Peyer's patch (tissue), 4 donors: ENCODE results near the gene CAMSAP1.

Experiments
- POLR2A ChIP-seq, 2 donors: fragments of 450-650 bp; IDR thresholded peaks; one replicate each; pipeline ENCODE4 v1.5.1; 2017; ENCODE audit warnings: antibody characterized with exemption in 2 of 2, mild to moderate bottlenecking in 2 of 2, moderate library complexity in 2 of 2
- TF ChIP-seq, protein P1 (sequence below), 6 experiments: fragments of 450-650 bp in 4 of 6; fragments of 200-600 bp in 2 of 6; sonication (generic) in 1 of 6; IDR thresholded peaks; one replicate each; pipeline ENCODE4 v1.5.1; 2017 to 2019; ENCODE audit warnings: antibody characterized with exemption in 6 of 6, mild to moderate bottlenecking in 3 of 6, moderate library complexity in 1 of 6

DNA sequence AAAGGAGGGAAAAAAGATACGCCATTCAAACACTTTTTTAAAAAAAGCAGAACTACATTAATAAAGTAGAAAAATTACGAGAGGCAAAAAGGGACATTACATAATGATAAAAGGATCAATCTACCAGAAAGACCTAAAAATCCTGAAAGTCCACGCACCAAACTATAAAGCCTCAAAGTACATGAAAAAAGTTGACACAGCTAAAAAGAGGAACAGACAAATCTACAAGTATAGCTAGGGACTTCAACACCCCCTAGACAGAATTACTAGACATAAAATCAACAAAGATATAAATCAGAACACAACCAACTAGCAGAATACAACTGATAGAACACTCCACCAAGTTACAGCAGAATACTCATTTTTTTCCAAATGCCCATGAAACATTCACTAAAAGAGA lies 11.1 kb downstream of the CAMSAP1 start:
- TF ChIP-seq, protein P1, sequence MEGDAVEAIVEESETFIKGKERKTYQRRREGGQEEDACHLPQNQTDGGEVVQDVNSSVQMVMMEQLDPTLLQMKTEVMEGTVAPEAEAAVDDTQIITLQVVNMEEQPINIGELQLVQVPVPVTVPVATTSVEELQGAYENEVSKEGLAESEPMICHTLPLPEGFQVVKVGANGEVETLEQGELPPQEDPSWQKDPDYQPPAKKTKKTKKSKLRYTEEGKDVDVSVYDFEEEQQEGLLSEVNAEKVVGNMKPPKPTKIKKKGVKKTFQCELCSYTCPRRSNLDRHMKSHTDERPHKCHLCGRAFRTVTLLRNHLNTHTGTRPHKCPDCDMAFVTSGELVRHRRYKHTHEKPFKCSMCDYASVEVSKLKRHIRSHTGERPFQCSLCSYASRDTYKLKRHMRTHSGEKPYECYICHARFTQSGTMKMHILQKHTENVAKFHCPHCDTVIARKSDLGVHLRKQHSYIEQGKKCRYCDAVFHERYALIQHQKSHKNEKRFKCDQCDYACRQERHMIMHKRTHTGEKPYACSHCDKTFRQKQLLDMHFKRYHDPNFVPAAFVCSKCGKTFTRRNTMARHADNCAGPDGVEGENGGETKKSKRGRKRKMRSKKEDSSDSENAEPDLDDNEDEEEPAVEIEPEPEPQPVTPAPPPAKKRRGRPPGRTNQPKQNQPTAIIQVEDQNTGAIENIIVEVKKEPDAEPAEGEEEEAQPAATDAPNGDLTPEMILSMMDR (IDR thresholded peaks at IDR 0.05), result no peak
- no peak for TF ChIP-seq POLR2A (IDR thresholded peaks at IDR 0.05)
